NCI-H2107 treated with DMSO at 0.1 percent for 48 hours (cell line): Measurements from ENCODE around the gene TANC1.

Source experiments
- DNase-seq: peaks from one replicate; lab custom pipeline; 2025; ENCODE audit not compliant: unreplicated experiment; lab: John Stamatoyannopoulos, UW

TANC1 gene

DNA sequence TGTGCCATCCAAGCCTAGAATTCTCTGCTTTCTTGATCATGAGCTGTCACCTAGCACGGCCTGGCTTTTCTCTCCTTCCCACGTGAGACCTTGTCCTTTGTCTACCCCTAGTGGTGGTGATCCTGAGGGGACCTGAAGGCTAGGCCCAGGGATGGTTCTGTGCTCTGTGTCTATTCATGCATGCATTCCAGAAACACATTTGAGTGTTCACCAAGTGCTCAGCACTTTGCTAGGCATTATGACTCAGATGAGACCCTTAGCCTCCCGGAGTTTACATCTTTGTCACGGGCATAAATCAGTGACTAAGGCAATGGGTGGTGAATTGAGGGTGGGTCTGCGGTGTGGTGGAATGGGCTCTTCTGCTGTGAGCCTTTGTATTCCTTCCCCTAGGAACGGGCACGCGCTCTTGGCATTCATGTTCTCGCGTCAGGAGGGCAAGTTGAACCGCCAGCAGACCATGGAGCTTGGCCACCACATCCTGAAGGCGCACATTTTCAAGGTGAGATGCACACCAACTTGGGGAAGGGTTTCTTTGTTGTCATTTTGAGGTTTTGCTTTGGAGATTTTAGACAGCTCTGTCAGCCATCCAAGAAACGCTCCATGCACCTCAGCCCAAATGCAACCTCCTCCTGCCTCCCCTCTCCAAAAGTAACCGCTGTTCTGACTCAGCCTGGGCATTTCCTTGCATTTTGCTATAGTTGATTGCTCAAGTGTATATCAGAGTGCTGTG, 217.1 kb downstream of the TANC1 start:
- no peak for DNase-seq

DNA sequence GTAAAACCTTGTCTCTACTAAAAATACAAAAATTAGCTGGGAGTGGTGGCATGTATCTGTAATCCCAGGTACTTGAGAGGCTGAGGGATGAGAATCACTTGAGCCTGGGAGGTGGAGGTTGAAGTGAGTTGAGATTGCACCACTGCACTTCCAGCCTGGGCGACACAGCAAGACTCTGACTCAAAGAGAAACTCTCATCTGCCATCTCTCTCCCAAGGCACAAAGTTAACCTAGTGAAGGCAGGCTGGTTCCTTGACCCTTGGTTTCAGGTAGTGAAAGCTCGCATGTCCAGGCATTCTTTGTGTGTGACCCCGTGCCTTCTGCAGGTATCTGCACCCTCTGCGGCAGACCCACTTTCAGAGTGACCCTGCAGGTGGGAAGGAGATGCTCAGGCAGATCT, 218.0 kb downstream of the TANC1 start:
- DNase-seq, result no peak

DNA sequence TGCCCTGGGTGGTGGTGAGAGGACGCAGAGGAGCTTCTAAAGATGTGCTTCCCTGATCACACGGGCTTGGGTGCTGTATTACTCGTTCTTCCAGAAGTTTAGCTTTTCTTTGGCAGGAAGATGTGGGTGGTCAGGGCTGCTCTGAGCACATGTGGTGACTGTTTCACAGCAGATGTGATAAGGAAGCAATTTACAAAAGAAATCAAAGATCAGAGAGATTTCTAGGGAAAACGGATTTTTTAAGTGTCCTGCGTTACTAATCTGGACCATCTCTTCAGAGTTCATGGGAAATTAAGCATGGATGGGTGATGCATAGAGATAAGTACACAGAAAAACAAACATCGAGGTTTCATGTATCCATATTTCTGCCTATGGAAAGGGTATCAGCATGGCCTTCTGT, 218.7 kb downstream of the TANC1 start:
- no peak for DNase-seq

DNA sequence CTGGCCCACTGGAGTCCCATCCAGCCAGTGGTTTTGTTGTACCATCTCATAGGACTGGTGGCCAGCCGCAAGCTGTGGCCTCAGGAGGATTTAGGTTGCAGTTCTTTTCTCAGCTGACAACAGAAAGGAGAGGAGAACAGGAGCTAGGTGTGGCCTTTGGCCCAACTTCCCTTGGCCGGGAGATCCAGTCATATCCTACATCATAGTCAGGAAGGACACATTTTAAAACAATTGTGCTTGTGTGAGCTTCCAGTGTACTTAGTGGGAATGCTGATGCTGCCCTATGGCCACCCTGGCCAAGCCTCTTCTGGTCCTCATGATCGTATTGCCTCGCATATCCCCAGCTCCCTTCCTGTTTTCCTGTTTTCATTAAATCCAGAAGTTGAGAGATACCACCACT, 220.0 kb downstream of the TANC1 start:
- DNase-seq, result no peak

DNA sequence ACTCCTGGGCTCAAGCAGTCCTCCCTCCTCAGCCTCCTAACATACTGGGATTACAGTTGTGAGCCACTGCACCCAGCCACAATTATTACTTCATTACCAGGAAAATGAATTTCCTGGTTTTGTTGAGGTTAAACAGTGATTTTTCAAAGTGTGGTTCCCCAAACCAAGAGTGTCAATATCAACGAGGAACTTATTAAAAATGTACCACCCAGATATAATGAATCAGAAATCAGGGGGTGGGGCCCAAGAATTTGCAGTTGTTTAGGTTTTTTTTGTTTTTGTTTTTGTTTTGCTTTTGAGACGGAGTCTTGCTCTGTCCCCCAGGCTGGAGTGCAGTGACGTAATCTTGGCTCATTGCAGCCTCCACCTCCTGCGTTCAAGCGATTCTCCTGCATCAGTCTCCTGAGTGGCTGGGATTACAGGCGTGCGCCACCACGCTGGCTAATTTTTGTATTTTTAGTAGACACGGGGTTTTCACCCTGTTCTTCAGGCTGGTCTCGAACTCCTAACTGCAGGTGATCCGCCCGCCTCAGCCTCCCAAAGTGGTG, 224.0 kb downstream of the TANC1 start:
- DNase-seq, result no peak

DNA sequence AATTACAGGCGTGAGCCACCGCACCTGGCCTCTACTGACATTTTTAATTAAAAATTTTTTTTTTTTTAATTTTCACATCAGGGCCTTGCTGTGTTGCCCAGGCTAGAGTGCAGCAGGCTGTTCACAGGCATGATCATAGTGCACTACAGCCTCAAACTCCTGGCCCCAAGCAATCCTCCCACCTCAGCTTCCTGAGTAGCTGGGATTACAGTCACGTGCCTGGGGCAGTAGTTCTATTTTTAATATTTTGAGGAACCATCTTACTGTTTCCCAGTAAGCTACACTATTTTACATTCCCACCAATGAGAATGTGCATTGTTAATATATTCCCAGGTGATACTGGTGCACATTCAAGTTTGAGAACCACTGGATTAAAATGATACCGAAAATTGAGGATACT, 225.4 kb downstream of the TANC1 start:
- no peak for DNase-seq

DNA sequence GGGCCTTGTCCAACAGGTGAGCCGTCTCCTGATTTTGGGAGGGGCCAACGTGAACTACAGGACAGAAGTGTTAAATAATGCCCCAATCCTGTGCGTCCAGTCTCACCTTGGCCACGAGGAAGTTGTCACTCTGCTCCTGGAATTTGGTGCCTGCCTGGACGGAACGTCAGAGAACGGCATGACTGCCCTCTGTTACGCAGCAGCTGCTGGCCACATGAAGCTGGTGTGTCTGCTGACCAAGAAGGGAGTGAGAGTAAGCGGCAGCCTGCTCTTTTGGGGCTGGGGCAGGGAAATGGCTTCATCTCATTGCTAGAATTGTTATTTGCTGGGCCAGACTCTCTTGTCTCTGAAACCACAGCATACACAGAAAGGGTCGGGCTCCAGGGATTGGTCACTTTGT, 225.8 kb downstream of the TANC1 start:
- DNase-seq, result no peak

DNA sequence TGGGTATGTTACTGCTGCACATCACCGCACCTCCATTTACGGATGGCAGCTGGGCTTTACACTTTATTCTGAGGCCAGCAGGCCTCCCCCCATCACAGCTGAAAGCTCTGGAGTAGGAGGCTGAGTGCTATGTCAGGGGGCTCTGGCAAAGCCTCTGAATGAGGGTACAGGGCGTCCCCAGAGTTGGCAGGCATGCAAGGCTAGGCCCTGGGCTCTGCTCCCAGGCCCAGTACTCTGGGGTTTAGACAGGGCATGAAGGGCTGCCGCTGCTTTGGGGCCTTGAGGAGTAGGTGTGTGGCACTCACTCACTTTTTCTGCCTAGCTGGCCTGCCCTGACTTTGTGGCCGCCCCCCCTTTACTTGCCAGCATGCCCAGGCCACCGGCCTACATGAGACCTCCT, 227.3 kb downstream of the TANC1 start:
- no peak for DNase-seq

DNA sequence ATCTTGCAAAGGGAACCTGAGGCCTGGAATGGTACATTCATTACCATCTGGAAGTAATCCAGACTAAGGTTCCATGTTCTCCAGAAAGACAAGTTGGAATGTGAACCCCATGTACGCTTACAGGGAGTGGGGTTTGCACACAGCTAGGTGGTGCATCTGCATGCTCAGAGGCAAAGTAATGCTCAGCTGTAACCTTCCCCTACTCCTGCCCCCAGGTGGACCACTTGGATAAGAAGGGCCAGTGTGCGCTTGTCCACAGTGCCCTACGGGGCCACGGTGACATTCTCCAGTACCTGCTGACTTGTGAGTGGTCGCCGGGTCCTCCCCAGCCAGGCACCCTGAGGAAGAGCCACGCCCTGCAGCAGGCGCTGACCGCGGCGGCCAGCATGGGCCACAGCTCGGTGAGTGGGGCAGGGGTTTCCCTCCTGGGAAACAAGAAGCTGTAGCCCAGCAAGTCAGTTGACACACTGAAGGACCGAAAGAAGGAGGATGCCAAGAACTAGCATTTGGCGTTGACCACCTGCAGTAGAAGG, 228.0 kb downstream of the TANC1 start:
- no peak for DNase-seq

DNA sequence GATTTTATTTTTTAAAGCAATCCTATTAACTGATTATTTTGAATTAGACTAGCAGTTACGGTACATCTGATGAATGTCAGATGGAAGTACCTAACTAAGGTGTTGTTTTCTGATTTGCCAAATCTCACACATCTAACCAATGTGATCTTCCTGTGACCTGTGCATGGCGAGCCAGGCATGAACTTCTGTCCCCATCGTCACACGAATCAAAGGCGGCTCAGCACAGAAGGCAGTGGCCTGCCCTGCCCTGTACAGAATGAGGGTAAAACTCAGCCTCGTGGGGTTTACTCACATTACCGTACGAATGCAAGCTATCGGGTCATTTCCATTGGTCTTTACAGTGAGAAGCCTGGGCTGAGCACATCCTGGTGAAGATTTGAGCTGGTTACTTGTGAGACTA, 230.8 kb downstream of the TANC1 start:
- no peak for DNase-seq

DNA sequence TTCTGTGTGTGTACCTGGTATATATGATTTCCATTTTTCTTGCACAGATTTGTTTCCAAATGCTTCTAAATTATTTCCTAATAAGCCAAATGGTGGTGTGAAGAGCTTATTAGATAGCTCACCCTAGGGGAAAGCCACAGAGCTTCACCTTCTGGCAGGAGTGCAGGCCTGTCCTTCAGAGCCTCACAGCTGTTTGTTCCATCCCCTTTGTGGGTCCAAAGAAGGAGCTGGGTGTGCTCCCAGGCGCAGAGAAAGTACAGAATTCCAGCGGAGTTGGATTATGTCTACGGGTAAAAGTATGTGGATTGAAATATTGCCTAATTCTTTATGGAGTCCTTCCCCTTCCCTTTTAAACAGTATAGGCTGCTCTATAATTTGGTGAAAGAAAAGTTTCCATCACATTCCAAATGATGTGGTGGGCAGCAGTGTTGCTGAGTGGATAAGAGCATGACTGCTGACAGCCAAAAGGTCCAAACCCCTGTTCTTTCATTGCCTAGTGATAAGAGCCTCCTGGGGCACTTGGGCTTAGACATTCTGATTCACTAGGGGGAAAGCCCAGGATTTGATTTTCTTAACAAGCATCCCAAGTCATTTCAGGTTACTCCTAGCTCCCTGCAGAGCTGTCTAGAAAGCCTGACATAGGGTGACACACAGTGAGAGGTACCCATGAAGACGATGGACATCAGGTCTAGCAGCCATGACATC, 231.5 kb downstream of the TANC1 start:
- no peak for DNase-seq

DNA sequence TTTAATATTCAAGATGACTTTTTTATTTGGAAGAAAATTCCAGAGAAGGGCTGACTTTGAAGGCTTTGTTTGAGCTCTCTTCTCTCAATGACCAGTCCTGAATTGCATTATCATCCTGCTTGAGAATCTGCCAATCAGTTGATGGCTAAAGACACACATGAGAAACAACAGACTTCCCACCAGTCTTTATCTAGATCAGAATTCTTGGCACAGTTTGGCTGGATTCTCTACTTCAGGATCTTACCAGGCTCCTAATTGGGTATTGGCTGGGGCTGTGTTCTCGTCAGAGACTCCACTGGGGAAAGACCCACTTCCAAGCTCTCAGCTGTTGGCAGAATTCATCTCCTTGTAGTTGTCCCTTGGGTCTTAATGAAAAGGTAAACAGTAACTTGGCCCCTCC, 232.1 kb downstream of the TANC1 start:
- DNase-seq, result no peak

DNA sequence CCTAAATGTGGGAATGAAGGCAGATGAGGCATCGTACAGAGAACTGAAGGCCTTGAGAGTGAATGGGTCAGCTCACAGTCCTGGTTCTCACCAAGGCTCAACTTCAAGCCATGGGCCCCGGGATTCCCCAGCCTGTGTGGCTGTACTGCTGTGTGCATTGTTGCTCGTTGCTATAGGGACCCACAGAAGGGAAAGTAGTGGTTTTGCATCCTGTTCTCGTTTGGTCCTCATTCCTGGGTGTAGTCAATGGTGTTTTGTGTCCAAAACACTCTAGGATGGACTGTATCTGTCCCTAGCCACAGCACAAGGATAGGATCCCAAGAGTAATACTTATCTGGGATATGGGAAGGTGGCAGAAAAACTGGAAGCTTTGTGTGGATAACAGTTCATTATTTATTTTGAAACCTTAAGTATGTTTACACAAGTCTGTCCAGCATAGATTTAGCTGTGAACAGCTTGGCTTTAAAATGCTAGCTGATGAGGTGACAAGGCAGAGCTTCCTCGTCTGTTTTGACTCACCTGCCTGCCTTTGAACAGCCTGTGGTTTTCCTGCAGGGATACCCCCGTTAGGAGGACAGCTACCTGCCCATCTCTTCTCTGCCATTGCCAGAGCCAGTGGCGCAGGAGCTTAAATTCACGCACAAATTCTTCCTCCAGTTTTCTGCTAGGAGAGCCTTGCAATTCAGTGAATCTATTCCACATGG, 233.1 kb downstream of the TANC1 start:
- no peak for DNase-seq

DNA sequence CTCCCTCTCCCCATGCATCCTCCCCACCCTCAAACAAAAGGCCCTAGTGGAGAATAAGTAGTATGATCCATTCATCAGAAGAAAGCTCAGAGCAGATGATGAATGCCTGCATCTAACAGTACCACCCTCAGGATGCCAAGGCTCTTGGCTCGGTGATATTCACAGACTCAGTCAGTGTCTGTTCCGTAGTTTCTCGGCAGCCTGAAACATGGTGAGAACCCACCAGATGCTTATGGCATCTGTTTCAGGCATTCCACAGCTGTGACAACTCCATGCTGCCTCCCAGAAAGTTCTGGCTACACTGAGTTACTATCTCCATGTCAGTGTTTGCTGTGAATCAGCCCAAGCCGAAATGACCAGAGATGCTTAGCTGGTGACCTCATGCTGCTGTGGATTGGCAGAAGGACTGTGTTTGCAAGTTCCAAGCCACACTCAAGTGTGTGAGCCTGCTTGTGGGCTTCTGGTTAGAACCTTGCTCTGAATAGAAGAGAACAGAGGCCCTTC, 234.2 kb downstream of the TANC1 start:
- no peak for DNase-seq

DNA sequence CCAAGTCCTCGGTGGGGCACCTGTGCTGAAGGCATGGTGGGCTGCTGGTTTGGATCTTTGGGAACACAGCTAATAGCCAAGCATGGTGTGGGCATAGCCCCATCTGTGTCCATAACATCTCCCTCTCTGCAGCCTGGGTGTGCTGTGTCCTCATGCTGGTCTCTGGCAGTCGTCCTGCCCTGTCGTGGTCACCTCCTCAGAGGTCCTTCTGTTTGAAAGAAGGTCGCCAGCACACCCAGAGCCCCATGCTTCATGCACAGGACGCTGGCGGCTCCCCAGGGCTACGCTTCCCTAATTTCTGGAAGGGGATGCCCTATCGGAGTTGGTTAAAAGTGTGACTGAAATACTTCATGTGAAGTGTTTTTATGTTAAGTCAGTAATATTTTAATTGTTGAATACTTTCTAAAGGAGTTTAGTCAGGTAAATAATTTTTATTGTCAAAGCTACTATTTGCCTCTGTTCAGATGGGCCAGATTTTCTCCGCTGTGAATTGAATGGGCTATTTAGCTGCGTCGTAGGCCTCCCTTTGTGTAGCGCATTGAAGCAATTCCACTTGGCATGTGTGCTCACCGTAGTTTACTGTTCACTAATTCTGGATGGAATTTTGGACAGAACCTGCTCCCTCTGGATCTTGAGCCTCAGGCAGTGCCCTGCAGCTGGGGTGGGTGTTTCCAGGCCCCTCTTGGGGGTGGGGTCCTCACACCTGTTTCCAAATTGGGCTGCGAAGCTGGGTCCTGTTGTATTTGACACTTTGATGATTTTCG, 236.1 kb downstream of the TANC1 start:
- no peak for DNase-seq

DNA sequence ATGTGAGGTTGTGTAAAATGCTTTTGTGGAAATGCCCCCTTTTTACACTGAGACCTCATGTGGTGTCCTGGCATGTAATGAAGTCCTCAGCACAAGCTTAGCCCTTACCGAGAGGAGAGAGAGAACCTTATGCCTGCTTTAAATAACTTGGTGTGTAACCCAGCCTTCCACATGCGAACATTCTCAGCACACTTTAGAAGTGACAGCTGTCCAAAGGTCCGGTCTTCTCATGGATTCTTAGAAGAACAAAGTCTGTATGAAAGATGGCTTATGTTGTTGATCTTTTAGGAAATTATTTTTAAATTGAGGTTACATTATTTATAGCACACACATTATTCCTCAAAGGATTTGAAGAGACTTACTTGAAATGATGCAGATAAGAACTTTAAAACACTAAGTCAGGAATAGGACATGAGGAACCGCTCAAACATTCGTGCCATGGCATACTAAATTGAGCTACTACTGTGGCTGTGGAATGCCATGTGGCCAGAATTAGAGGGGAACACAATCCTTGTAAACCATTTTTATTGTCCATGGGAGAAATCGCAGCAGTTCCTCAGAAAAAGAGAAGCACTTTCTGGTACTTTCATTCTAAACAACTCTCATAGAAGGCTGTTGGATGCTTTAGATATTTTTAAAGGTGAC, 238.4 kb downstream of the TANC1 start:
- DNase-seq, result no peak

DNA sequence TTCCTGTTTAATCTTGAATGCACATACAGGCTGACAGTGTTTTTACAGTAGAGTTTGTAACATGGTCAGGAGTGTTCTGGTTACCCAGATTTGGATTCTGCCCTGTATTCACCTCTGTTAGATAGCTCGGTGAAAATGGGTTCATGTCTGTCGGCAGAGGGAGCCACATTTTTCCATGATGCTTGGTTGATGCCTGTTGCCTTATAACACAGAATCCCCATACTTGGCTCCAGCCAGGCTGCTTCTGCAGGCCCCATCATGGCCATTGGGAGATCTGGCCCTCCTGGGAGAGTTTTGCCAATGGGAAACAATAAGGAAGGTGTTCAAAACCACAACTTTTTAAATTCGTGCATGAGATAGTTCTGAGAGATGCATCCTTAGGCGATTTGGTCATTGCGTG, 240.0 kb downstream of the TANC1 start:
- DNase-seq, result no peak

DNA sequence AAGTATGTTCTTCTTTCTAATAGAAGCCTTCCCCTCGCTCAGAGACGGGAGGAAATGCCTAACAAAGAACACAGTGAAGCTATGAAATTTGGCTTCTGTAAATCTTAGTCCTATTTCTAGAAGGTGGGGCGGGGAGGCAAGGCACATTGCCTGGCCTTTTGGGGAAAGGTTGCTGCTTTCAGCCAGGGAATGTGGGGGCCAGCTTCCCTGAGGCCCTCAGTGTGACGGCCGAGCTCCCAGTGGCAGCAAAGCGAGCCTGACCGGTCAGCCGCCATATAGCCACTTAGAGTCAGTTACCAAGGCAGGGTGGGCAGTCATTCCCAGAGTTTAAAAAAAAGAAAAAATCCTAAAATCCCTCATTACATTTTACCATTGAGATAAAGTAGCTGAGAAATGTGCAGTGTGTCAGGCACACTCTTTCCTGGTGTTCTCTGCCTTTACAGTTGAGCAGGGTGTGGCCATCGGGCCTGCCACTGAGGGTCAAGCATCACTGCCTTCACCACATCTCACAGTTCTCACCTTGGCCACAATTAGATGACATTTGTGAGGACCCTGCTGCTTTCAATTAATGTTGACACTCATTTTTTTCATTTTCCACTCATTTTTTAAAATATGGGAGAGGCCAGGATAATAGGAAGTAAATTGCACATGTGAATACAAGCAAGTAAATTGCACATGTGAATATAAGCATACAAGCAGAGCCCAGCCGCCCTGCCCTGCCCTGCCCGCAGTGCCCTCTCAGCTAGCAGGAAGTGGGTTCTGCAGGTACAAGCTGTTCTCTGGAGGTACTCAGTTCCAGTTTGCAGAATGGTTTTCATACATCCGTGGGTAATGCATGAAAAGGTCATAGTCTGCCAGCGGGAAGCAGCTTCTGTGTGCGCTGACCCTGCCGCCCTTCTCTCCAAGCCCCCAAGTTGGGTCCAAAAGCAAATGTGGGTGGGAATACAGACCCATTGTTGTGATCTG, 241.2 kb downstream of the TANC1 start:
- DNase-seq, result no peak
